ENCODE results near the gene EPHA8. TPM values are rescaled to one million over a fixed set of nuclear protein-coding genes. Genes with fewer than 3 reads are reported as not detected.

The EPHA8 gene
- not detected in 2 replicates for total RNA-seq (2014; rRNA removed; shearing (Covaris generic))

GRCh38 chr1:22562584-22563583 is at the start of gene EPHA8:
EPHA8 (plus strand) TSS chr1:22563489; CDS start chr1:22563636, 147 bp downstream.
- no peak for DNase-seq (ENCODE audit: low read depth)

GRCh38 chr1:22516906-22517571 is 46.2 kb upstream of the EPHA8 start:
- no peak for DNase-seq (ENCODE audit: low read depth)

GRCh38 chr1:22517956-22518355 is 45.3 kb upstream of the EPHA8 start:
- DNase-seq (ENCODE audit: low read depth) = no peak

GRCh38 chr1:22518379-22518778 is 44.9 kb upstream of the EPHA8 start:
- no peak for DNase-seq (ENCODE audit: low read depth)

- no peak for DNase-seq (ENCODE audit: low read depth)
Measured at GRCh38 chr1:22520871-22521270, 42.4 kb upstream of the EPHA8 start.

- no peak for DNase-seq (ENCODE audit: low read depth)
Measured at GRCh38 chr1:22521692-22522091, 41.6 kb upstream of the EPHA8 start.

GRCh38 chr1:22522221-22522743 is 41.0 kb upstream of the EPHA8 start:
- no peak for DNase-seq (ENCODE audit: low read depth)

- no peak for DNase-seq (ENCODE audit: low read depth)
Measured at GRCh38 chr1:22524481-22524880, 38.8 kb upstream of the EPHA8 start.

- no peak for DNase-seq (ENCODE audit: low read depth)
Measured at GRCh38 chr1:22525211-22525610, 38.1 kb upstream of the EPHA8 start.

GRCh38 chr1:22525646-22526045 is 37.6 kb upstream of the EPHA8 start:
- no peak for DNase-seq (ENCODE audit: low read depth)

- no peak for DNase-seq (ENCODE audit: low read depth)
Measured at GRCh38 chr1:22526098-22526497, 37.2 kb upstream of the EPHA8 start.

- DNase-seq (ENCODE audit: low read depth) = no peak
Measured at GRCh38 chr1:22526677-22527076, 36.6 kb upstream of the EPHA8 start.

GRCh38 chr1:22527122-22527521 is 36.2 kb upstream of the EPHA8 start:
- no peak for DNase-seq (ENCODE audit: low read depth)

GRCh38 chr1:22527555-22528296 is 35.6 kb upstream of the EPHA8 start:
- DNase-seq (ENCODE audit: low read depth) = no peak

- no peak for DNase-seq (ENCODE audit: low read depth)
Measured at GRCh38 chr1:22528451-22528850, 34.8 kb upstream of the EPHA8 start.

GRCh38 chr1:22529901-22530621 is 33.2 kb upstream of the EPHA8 start:
- DNase-seq (ENCODE audit: low read depth) = no peak

- no peak for DNase-seq (ENCODE audit: low read depth)
Measured at GRCh38 chr1:22530715-22531114, 32.6 kb upstream of the EPHA8 start.

- DNase-seq (ENCODE audit: low read depth) = no peak
Measured at GRCh38 chr1:22531251-22531650, 32.0 kb upstream of the EPHA8 start.

GRCh38 chr1:22533244-22533895 is 29.9 kb upstream of the EPHA8 start:
- no peak for DNase-seq (ENCODE audit: low read depth)

GRCh38 chr1:22534951-22535350 is 28.3 kb upstream of the EPHA8 start:
- no peak for DNase-seq (ENCODE audit: low read depth)

- DNase-seq (ENCODE audit: low read depth) = no peak
Measured at GRCh38 chr1:22535399-22535798, 27.9 kb upstream of the EPHA8 start.

Measured in M059J (cell line).